ENCODE measurements around the gene DLGAP3. TPM values are rescaled to one million over a fixed set of nuclear protein-coding genes. Genes with fewer than 3 reads are reported as not detected.

DLGAP3 gene
- total and polyA plus RNA-seq, 5 experiments from 2014 or later: 0.06 to 0.81 (median 0.27) TPM

GRCh38 chr1:34870395-34870794 lies 59.1 kb downstream of the DLGAP3 start:
- H3K4me3 Mint-ChIP-seq: peak overlapping the region in 1 of 10 donors; percentile 30
- ATAC-seq: no peak
- no peaks in the 10 kb centered on the region for H3K36me3 Mint-ChIP-seq
- H3K9me3 Mint-ChIP-seq: no peaks in the 10 kb centered on the region
- peak overlapping the region in 3 of 10 donors; percentile 32 to 88 (median 47) for H3K27ac Mint-ChIP-seq
- no peak for DNase-seq
- POLR2A ChIA-PET: interaction anchor here (3.0 kb wide), 1 partner anchor 10 kb away, joined by 14 read pairs; the partner anchor contains the start of gene SMIM12
- H3K4me1 Mint-ChIP-seq: peaks cover 16 to 43% (median 26%) of the 10 kb centered on the region in 4 donors
- peaks cover 4 to 26% (median 11%) of the 10 kb centered on the region in 5 donors for H3K27me3 Mint-ChIP-seq

- DNase-seq: no peak
- Mint-ChIP-seq H3K9me3 (no peaks in the 10 kb centered on the region), H3K4me3 (no peak overlapping the region), H3K27me3 (peaks cover 4 to 21% (median 7%) of the 10 kb centered on the region in 5 donors), H3K4me1 (peaks cover 17 to 48% (median 30%) of the 10 kb centered on the region in 4 donors), H3K36me3 (no peaks in the 10 kb centered on the region), H3K27ac (peak overlapping the region in 1 of 10 donors; percentile 4)
- POLR2A ChIA-PET: interaction anchor here (3.0 kb wide), 1 partner anchor 10 kb away, joined by 14 read pairs; the partner anchor contains the start of gene SMIM12
- ATAC-seq: no peak
These were observed 59.7 kb downstream of the DLGAP3 start for GRCh38 chr1:34869760-34870159.

GRCh38 chr1:34868230-34869049 lies 61.0 kb downstream of the DLGAP3 start:
- no peak for DNase-seq
- no peaks in the 10 kb centered on the region for H3K36me3 Mint-ChIP-seq
- peaks cover 26 to 61% (median 43%) of the 10 kb centered on the region in 4 donors for H3K4me1 Mint-ChIP-seq
- POLR2A ChIA-PET: interaction anchor here (0.7 to 1.0 kb wide), 2 partner anchors 7 to 9 kb away, joined by 3 to 5 read pairs; partner anchors contain the start of gene SMIM12
- H3K9me3 Mint-ChIP-seq: no peaks in the 10 kb centered on the region
- no peak for ATAC-seq
- peaks cover 2 to 20% (median 4%) of the 10 kb centered on the region in 5 donors for H3K27me3 Mint-ChIP-seq
- peak overlapping the region in 8 of 10 donors; percentile 54 to 80 (median 64) for H3K4me3 Mint-ChIP-seq
- peak overlapping the region in 7 of 10 donors; percentile 10 to 80 (median 59) for H3K27ac Mint-ChIP-seq

GRCh38 chr1:34867415-34867814 lies 62.0 kb downstream of the DLGAP3 start:
- H3K9me3 Mint-ChIP-seq: no peaks in the 10 kb centered on the region
- peak overlapping the region in 8 of 10 donors; percentile 33 to 80 (median 60) for H3K27ac Mint-ChIP-seq
- POLR2A ChIA-PET: interaction anchor here (1.0 to 1.7 kb wide), 3 partner anchors 8 to 164 kb away, joined by 4 to 7 read pairs (median 5); partner anchors contain the start of genes SMIM12, TMEM35B and ZMYM6
- H3K4me3 Mint-ChIP-seq: peak overlapping the region; percentile 40 to 80 (median 64)
- no peaks in the 10 kb centered on the region for H3K36me3 Mint-ChIP-seq
- ATAC-seq (no peak), DNase-seq (no peak)
- H3K27me3 Mint-ChIP-seq: peaks cover 0 to 12% (median 4%) of the 10 kb centered on the region in 5 donors
- peaks cover 33 to 72% (median 53%) of the 10 kb centered on the region in 4 donors for H3K4me1 Mint-ChIP-seq

GRCh38 chr1:34866762-34867109 lies 62.7 kb downstream of the DLGAP3 start:
- H3K27me3 Mint-ChIP-seq: peaks cover 0 to 7% (median 0%) of the 10 kb centered on the region in 5 donors
- DNase-seq: no peak
- peak overlapping the region; percentile 33 to 93 (median 83) for H3K4me3 Mint-ChIP-seq
- H3K36me3 Mint-ChIP-seq: no peaks in the 10 kb centered on the region
- H3K27ac Mint-ChIP-seq: peak overlapping the region in 8 of 10 donors; percentile 35 to 94 (median 88)
- ATAC-seq: peak in 1 of 2 donors; percentile 31
- H3K4me1 Mint-ChIP-seq: peaks cover 29 to 67% (median 51%) of the 10 kb centered on the region in 4 donors
- H3K9me3 Mint-ChIP-seq: no peaks in the 10 kb centered on the region
- POLR2A ChIA-PET: interaction anchor here (1.2 to 2.5 kb wide), 6 partner anchors 12 to 165 kb away, joined by 3 to 12 read pairs (median 6); partner anchors contain the start of genes TMEM35B and ZMYM6

GRCh38 chr1:34865981-34866761 lies 63.3 kb downstream of the DLGAP3 start:
- no peaks in the 10 kb centered on the region for H3K36me3 Mint-ChIP-seq
- H3K27me3 Mint-ChIP-seq: peaks cover 0 to 1% (median 0%) of the 10 kb centered on the region in 5 donors
- peak overlapping the region; percentile 80 to 93 (median 86) for H3K4me3 Mint-ChIP-seq
- ATAC-seq: peak; percentile 82 to 83
- peak overlapping the region; percentile 80 to 95 (median 92) for H3K27ac Mint-ChIP-seq
- POLR2A ChIA-PET: interaction anchor here (1.1 to 2.5 kb wide), 7 partner anchors 8 to 165 kb away, joined by 3 to 12 read pairs (median 4); partner anchors contain the start of genes TMEM35B and ZMYM6
- H3K4me1 Mint-ChIP-seq: peaks cover 26 to 62% (median 49%) of the 10 kb centered on the region in 4 donors
- H3K9me3 Mint-ChIP-seq: no peaks in the 10 kb centered on the region
- DNase-seq: peak; percentile 86 to 97 (median 92)

- Mint-ChIP-seq H3K4me1 (peaks cover 23 to 62% (median 48%) of the 10 kb centered on the region in 4 donors), H3K4me3 (peak overlapping the region in 8 of 10 donors; percentile 39 to 90 (median 81)), H3K27ac (peak overlapping the region in 4 of 10 donors; percentile 26 to 83 (median 76)), H3K27me3 (no peaks in the 10 kb centered on the region), H3K36me3 (no peaks in the 10 kb centered on the region), H3K9me3 (no peaks in the 10 kb centered on the region)
- POLR2A ChIA-PET: interaction anchor here (1.1 to 2.5 kb wide), 5 partner anchors 9 to 20 kb away, joined by 3 to 12 read pairs (median 4); no protein-coding TSS in a partner anchor
- DNase-seq (no peak), ATAC-seq (no peak)
These were observed 63.9 kb downstream of the DLGAP3 start for GRCh38 chr1:34865573-34865972.

GRCh38 chr1:34864759-34865158 lies 64.7 kb downstream of the DLGAP3 start:
- Mint-ChIP-seq H3K9me3 (no peaks in the 10 kb centered on the region), H3K4me3 (peak overlapping the region; percentile 59 to 90 (median 68)), H3K4me1 (peaks cover 25 to 64% (median 55%) of the 10 kb centered on the region in 4 donors), H3K27me3 (no peaks in the 10 kb centered on the region), H3K36me3 (no peaks in the 10 kb centered on the region), H3K27ac (peak overlapping the region; percentile 26 to 88 (median 80))
- no peak for ATAC-seq
- POLR2A ChIA-PET: interaction anchor here (0.6 to 2.5 kb wide), 5 partner anchors 10 to 120 kb away, joined by 3 to 7 read pairs (median 4); partner anchors contain the start of gene TMEM35B
- DNase-seq: no peak

GRCh38 chr1:34863501-34863900 lies 65.9 kb downstream of the DLGAP3 start:
- peaks cover 32 to 71% (median 64%) of the 10 kb centered on the region in 4 donors for H3K4me1 Mint-ChIP-seq

GRCh38 chr1:34859446-34860200 lies 69.8 kb downstream of the DLGAP3 start, which contains the start of gene SMIM12:
Gene SMIM12, minus strand, starts transcription at chr1:34859749. Its CDS starts 3,772 bp downstream, at chr1:34855977.
- Mint-ChIP-seq H3K27ac (peak within 1 kb of the TSS; percentile 91 to 99 (median 96)), H3K4me3 (peak within 1 kb of the TSS; percentile 82 to 98 (median 96))
- POLR2A ChIA-PET: interaction anchor here (0.7 to 2.2 kb wide), 5 partner anchors 8 to 333 kb away, joined by 4 to 14 read pairs (median 5); partner anchors contain the start of genes SFPQ, TMEM35B and ZMYM6

More at GRCh38 chr1:34863501-34863900, 65.9 kb downstream of the DLGAP3 start:
- Mint-ChIP-seq H3K4me3 (peak overlapping the region; percentile 4 to 90 (median 64)), H3K27ac (peak overlapping the region in 9 of 10 donors; percentile 29 to 88 (median 81)), H3K27me3 (no peaks in the 10 kb centered on the region), H3K9me3 (no peaks in the 10 kb centered on the region), H3K36me3 (no peaks in the 10 kb centered on the region)
- DNase-seq: peak in 2 of 10 donors; percentile 34 to 40
- no peak for ATAC-seq
- POLR2A ChIA-PET: interaction anchor here (1.9 kb wide), 1 partner anchor 122 kb away, joined by 4 read pairs; the partner anchor contains the start of gene TMEM35B

More at GRCh38 chr1:34859446-34860200, 69.8 kb downstream of the DLGAP3 start, which contains the start of gene SMIM12:
- no peaks in the 10 kb centered on the region for H3K27me3 Mint-ChIP-seq
- ATAC-seq (peak; percentile 90 to 96), DNase-seq (peak; percentile 69 to 90 (median 79))
- no peaks in the 10 kb centered on the region for H3K9me3 Mint-ChIP-seq
- H3K4me1 Mint-ChIP-seq: peaks cover 41 to 69% (median 66%) of the 10 kb centered on the region in 4 donors
- peaks cover 0 to 16% (median 4%) of the 10 kb centered on the region in 3 donors for H3K36me3 Mint-ChIP-seq
